Ovary (tissue), 9 donors: Measurements from ENCODE around the gene MRPS14. TPM values are rescaled to one million over a fixed set of nuclear protein-coding genes. Genes with fewer than 3 reads are reported as not detected.
A peak's percentile ranks its signal among the peaks of the same experiment; 100 is the strongest.

Source experiments
- DNase-seq, 5 donors: peaks; one replicate each; pipeline ENCODE4 v3.0.0-alpha.2; 2019 to 2020
- H3K27ac ChIP-seq, 2 donors: fragments of 200-600 bp; one replicate each; pipeline versions ENCODE4 v1.5.1 to v1.8.0; 2019 to 2022
- H3K27me3 ChIP-seq: fragments of 200-600 bp; one replicate; pipeline ENCODE4 v1.8.0; 2022
- H3K36me3 ChIP-seq: fragments of 200-600 bp; sonication (generic); one replicate; pipeline ENCODE4 v1.5.1; 2019
- H3K4me1 ChIP-seq: one replicate; pipeline ENCODE4 v1.8.1; 2013; ENCODE audit warnings: mild to moderate bottlenecking, moderate library complexity; ENCODE audit not compliant: insufficient read depth
- H3K4me3 ChIP-seq: fragments of 200-600 bp; sonication (generic); one replicate; pipeline ENCODE4 v1.5.1; 2017
- H3K9me3 ChIP-seq, 2 donors: fragments of 200-600 bp in 1 of 2; sonication (generic) in 1 of 2; one replicate each; pipeline versions ENCODE4 v1.5.1 to v1.8.1; 2013 to 2019; ENCODE audit warnings: mild to moderate bottlenecking in 1 of 2, moderate library complexity in 1 of 2
- CTCF ChIP-seq, 3 donors: fragments of 450-650 bp in 2 of 3; fragments of 200-600 bp in 1 of 3; IDR thresholded peaks; one replicate each; pipeline versions ENCODE4 v1.5.1 to v1.8.0; 2016 to 2022; ENCODE audit warnings: antibody characterized with exemption in 3 of 3, mild to moderate bottlenecking in 1 of 3
- EP300 ChIP-seq: sonication (generic); formaldehyde crosslinking; IDR thresholded peaks from one replicate; pipeline ENCODE4 v1.6.1; 2017; ENCODE audit warnings: antibody characterized with exemption
- POLR2A ChIP-seq: fragments of 450-650 bp; IDR thresholded peaks from one replicate; pipeline ENCODE4 v1.6.1; 2017; ENCODE audit warnings: antibody characterized with exemption, mild to moderate bottlenecking, moderate library complexity
- WGBS, 3 donors: extraction: QIAGEN DNeasy Blood & Tissue Kit in 1 of 3; methylation state at CpG; one replicate each; pipeline versions ENCODE4 v1.1.5 to v1.1.7; 2013 to 2017; 5-methylcytosine and 5-hydroxymethylcytosine counted together
- intact Hi-C, 4 donors: fragments of 100-400 bp; cut with DNase I; formaldehyde crosslinking; loops; one replicate each; pipeline versions ENCODE4 v1.11.0 to v1.15.1; 2022 to 2023
- polyA plus RNA-seq, 2 donors: library from polyadenylated mRNA; stranded (reverse); fragments of 200-250 nt in 1 of 2; fragments of 350-450 nt in 1 of 2; fragmentation: Illumina TruSeq in 1 of 2; extraction: RNeasy Lipid Tissue Mini Kit (QIAGEN cat#74804) in 1 of 2; gene quantifications; one replicate each; pipeline ENCODE4 v1.2.3, GENCODE V29; 2013 to 2014
- total RNA-seq, 7 donors: library from RNA; depleted of rRNA in 2 of 7; stranded (reverse); fragments of >200 nt in 2 of 7; fragmentation: NEBNext Ultra II Directional in 3 of 7; extraction: Animal tissue kit (Norgen Biotek cat#: 25700) in 3 of 7; gene quantifications; one replicate each; pipeline versions ENCODE4 v1.1.0 to v1.2.4, GENCODE V29; 2016 to 2023
- donor health status: DM: no; HTN: no; CAD: no; lungs with moderate emphysema.
- donor health status: DM: no; HTN: no; CAD: no.
- donor health status: Bipolar disorder and iron deficiency.
- donor health status: DM: yes; HTN: yes; CAD: no.
- donor health status: DM: no; HTN: no; CAD: no.
- donor health status: DM: yes; HTN: yes; CAD: no.

Gene MRPS14
- total and polyA plus RNA-seq, 9 donors: 21.0 to 38.0 (median 26.2) TPM

GRCh38 chr1:174995121-174995520 lies 28.1 kb downstream of the MRPS14 start:
- H3K27ac ChIP-seq: no peak overlapping the region
- intact Hi-C loops: no loop called here
- 74 to 87% (median 78%) methylated on average over 3 of the region's 3 CpGs for WGBS, 3 donors

DNA sequence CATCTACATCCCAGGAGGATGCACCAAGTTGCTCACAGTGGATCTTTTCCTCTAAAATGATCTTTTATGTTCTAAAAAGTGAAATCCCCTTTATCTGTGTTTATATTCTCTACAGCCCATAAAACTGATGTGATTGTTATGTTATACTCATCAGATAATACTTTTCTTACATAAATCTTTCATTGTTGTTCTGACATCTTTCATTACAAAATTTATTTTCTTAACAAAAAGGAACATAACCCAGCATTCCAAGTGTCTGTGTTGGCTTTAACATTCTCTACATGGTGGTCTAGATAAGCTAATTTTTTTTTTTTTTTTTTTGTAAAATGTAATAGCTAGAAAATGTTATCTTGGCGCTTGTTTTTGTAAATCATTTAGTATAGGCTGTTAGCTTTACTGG lies 31.8 kb downstream of the MRPS14 start:
- TF ChIP-seq EP300 (no peak), CTCF (IDR thresholded peaks at IDR 0.05) (no peak), POLR2A (no peak)
- Histone ChIP-seq H3K4me1 (peaks cover 2% of the 10 kb centered on the region), H3K27me3 (no peaks in the 10 kb centered on the region), H3K9me3 (no peaks in the 10 kb centered on the region), H3K27ac (peak overlapping the region in 1 of 2 donors; percentile 85), H3K36me3 (no peaks in the 10 kb centered on the region), H3K4me3 (no peak overlapping the region)
- DNase-seq: no peak
- intact Hi-C loops: no loop called here
- WGBS, 3 donors: 59 to 75% (median 70%) methylated on average over 1 of the region's 1 CpG

More at GRCh38 chr1:174995121-174995520, 28.1 kb downstream of the MRPS14 start:
- H3K4me3 ChIP-seq: no peak overlapping the region
- no peaks in the 10 kb centered on the region for H3K9me3 ChIP-seq
- peaks cover 4% of the 10 kb centered on the region for H3K4me1 ChIP-seq
- DNase-seq: no peak
- H3K36me3 ChIP-seq: no peaks in the 10 kb centered on the region
- TF ChIP-seq CTCF (IDR thresholded peaks at IDR 0.05): no peak
- no peak for TF ChIP-seq EP300
- TF ChIP-seq POLR2A: no peak
- H3K27me3 ChIP-seq: no peaks in the 10 kb centered on the region

- no peaks in the 10 kb centered on the region for H3K9me3 ChIP-seq
- TF ChIP-seq POLR2A: no peak
- WGBS, 3 donors: 1 to 5% (median 2%) methylated on average over 6 of the region's 6 CpGs
- H3K27ac ChIP-seq: peak overlapping the region; percentile 85 to 89
- H3K36me3 ChIP-seq: no peaks in the 10 kb centered on the region
- H3K4me3 ChIP-seq: peak overlapping the region; percentile 47
- DNase-seq: peak in 1 of 5 donors; percentile 25
- peaks cover 2% of the 10 kb centered on the region for H3K4me1 ChIP-seq
- intact Hi-C loops: no loop called here
- no peaks in the 10 kb centered on the region for H3K27me3 ChIP-seq
These were observed 32.7 kb downstream of the MRPS14 start for GRCh38 chr1:174990382-174990999.

- peak in 4 of 5 donors; percentile 34 to 61 (median 50) for DNase-seq
- peak overlapping the region; percentile 47 to 85 for H3K27ac ChIP-seq
- H3K4me1 ChIP-seq: peaks cover 2% of the 10 kb centered on the region
- H3K27me3 ChIP-seq: no peaks in the 10 kb centered on the region
- H3K36me3 ChIP-seq: no peaks in the 10 kb centered on the region
- TF ChIP-seq POLR2A (no peak), CTCF (IDR thresholded peaks at IDR 0.05) (no peak), EP300 (no peak)
- H3K9me3 ChIP-seq: no peaks in the 10 kb centered on the region
- WGBS, 3 donors: 19 to 29% (median 20%) methylated on average over 5 of the region's 5 CpGs
- intact Hi-C loops: loop anchor here in 2 of 4 donors (10.0 kb wide), 1 partner anchor 215 kb away; no protein-coding TSS in a partner anchor
- H3K4me3 ChIP-seq: peak overlapping the region; percentile 47
These were observed 33.5 kb downstream of the MRPS14 start for GRCh38 chr1:174989536-174990220.

- no peak for TF ChIP-seq POLR2A
- no peak for TF ChIP-seq EP300
- no peak overlapping the region for H3K27ac ChIP-seq
- H3K9me3 ChIP-seq: no peaks in the 10 kb centered on the region
- H3K36me3 ChIP-seq: no peaks in the 10 kb centered on the region
- H3K4me1 ChIP-seq: peaks cover 2% of the 10 kb centered on the region
- H3K27me3 ChIP-seq: no peaks in the 10 kb centered on the region
- intact Hi-C loops: loop anchor here in 2 of 4 donors (10.0 kb wide), 1 partner anchor 214 kb away; no protein-coding TSS in a partner anchor
- DNase-seq: no peak
- WGBS, 3 donors: 92% methylated on average over 3 of the region's 3 CpGs
- H3K4me3 ChIP-seq: no peak overlapping the region
These were observed 34.2 kb downstream of the MRPS14 start for GRCh38 chr1:174988986-174989385.
